ENCODE results near the gene LCN10.

- no peak for TF ChIP-seq POLR2AphosphoS5 (IDR thresholded peaks at IDR 0.05)
- no peak for TF ChIP-seq CTCF (IDR thresholded peaks at IDR 0.05)
- TF ChIP-seq POLR2A (IDR thresholded peaks at IDR 0.05; ENCODE audit: low read depth): no peak
These were observed 14.1 kb upstream of the LCN10 start for GRCh38 chr9:136756836-136757235.

Measured in esophagus muscularis mucosa (tissue), 3 donors.